K562 (cell line): Measurements from ENCODE around the gene FSTL4.

Experiments
- CEBPB ChIP-seq: fragments of 450-650 bp; IDR thresholded peaks from 2 replicates; pipeline ENCODE4 v1.6.1; 2016; ENCODE audit warnings: missing genetic modification characterization, missing compliant biosample characterization
- MEF2D ChIP-seq: conservative IDR thresholded peaks from 2 replicates; pipeline ENCODE4 v1.6.1; 2016; ENCODE audit warnings: low read depth, missing genetic modification characterization, missing compliant biosample characterization
- MXI1 ChIP-seq: IDR thresholded peaks from 2 replicates; pipeline ENCODE4 v1.6.1; 2011; ENCODE audit warnings: low read depth, mild to moderate bottlenecking, improper control_type of control experiment, low read length
- SIN3A ChIP-seq, 2 experiments: fragments of 150-350 bp in 1 of 2; IDR thresholded peaks; 2 replicates each; pipeline ENCODE4 v1.6.1; 2011 to 2016; ENCODE audit warnings: borderline replicate concordance in 2 of 2, low read depth in 2 of 2, low read length in 2 of 2, mild to moderate bottlenecking in 2 of 2, moderate library complexity in 2 of 2; ENCODE audit not compliant: control insufficient read depth in 1 of 2
- SRF ChIP-seq, 2 experiments: fragments of 250-450, 450-650 bp in 1 of 2; sonication (Bioruptor Pico) in 1 of 2; sonication (generic) in 1 of 2; formaldehyde crosslinking; IDR thresholded peaks; 2 replicates each; pipeline versions ENCODE4 v1.5.0 to v1.5.1; 2020 to 2022; ENCODE audit warnings: mild to moderate bottlenecking in 1 of 2, missing genetic modification reagents in 1 of 2
- TF ChIP-seq, protein P1 (sequence below), 3 experiments: IDR thresholded peaks in 2 of 3; conservative IDR thresholded peaks in 1 of 3; 2 replicates each; pipeline ENCODE4 v1.5.1; 2011 to 2012; ENCODE audit warnings: low read length in 3 of 3, mild to moderate bottlenecking in 3 of 3, control low read depth in 2 of 3, improper control_type of control experiment in 1 of 3, inconsistent platforms in 1 of 3, low read depth in 1 of 3, mixed read lengths in 1 of 3, moderate library complexity in 1 of 3; ENCODE audit not compliant: insufficient read depth in 2 of 3

- no peak for TF ChIP-seq CEBPB (tag)
- TF ChIP-seq MEF2D (tag), result no peak
- TF ChIP-seq, protein P1, sequence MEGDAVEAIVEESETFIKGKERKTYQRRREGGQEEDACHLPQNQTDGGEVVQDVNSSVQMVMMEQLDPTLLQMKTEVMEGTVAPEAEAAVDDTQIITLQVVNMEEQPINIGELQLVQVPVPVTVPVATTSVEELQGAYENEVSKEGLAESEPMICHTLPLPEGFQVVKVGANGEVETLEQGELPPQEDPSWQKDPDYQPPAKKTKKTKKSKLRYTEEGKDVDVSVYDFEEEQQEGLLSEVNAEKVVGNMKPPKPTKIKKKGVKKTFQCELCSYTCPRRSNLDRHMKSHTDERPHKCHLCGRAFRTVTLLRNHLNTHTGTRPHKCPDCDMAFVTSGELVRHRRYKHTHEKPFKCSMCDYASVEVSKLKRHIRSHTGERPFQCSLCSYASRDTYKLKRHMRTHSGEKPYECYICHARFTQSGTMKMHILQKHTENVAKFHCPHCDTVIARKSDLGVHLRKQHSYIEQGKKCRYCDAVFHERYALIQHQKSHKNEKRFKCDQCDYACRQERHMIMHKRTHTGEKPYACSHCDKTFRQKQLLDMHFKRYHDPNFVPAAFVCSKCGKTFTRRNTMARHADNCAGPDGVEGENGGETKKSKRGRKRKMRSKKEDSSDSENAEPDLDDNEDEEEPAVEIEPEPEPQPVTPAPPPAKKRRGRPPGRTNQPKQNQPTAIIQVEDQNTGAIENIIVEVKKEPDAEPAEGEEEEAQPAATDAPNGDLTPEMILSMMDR (IDR thresholded peaks at IDR 0.05 in 2 of 3, conservative IDR thresholded peaks at IDR 0.05 in 1 of 3; ENCODE audit: insufficient read depth in 2 of 3, low read depth in 1 of 3, low read length in 3 of 3), result no peak
- TF ChIP-seq MXI1, result no peak
- no peak for TF ChIP-seq SRF (CRISPR knock-in tag; IDR thresholded peaks at IDR 0.05)
- TF ChIP-seq SIN3A (IDR thresholded peaks at IDR 0.05; ENCODE audit: borderline replicate concordance in 2 of 2, control insufficient read depth in 1 of 2, low read depth in 2 of 2, low read length in 2 of 2), result no peak
Observed at GRCh38 chr5:133605323-133605722, 7.0 kb downstream of the FSTL4 start.
